K562 (cell line): ENCODE data around the gene SLC18A3. TPM values are rescaled to one million over a fixed set of nuclear protein-coding genes. Genes with fewer than 3 reads are reported as not detected.

Experiments used
- ATAC-seq: fragments of 200-7000 bp; cut with Tn5 transposase; 3 replicates; pipeline ENCODE4 v1.9.1; 2020; ENCODE audit warnings: moderate library complexity
- BruUV-seq: library from RNA; stranded (reverse); fragments of 400-500 nt; replicated peaks from 2 replicates; lab custom pipeline; 2021; lab: Mats Ljungman, UMichigan
- CTCF ChIA-PET: fragments of 300-600 bp; formaldehyde crosslinking; extraction: SDS; loops from one replicate; lab custom pipeline; 2021; ENCODE audit warnings: low intra/inter-chr PET ratio; lab: Yijun Ruan, JAX
- POLR2A ChIA-PET: fragments of 300-600, 350-650 bp; sonication (Branson Sonifier 250); formaldehyde crosslinking; extraction: SDS; loops from one replicate; lab custom pipeline; 2021; ENCODE audit warnings: antibody characterized with exemption, inconsistent platforms; lab: Yijun Ruan, JAX
- DNase-seq, 4 experiments: peaks; one replicate each; pipeline versions ENCODE4 v3.0.0 to v3.0.0-alpha.2; 2011 to 2018; ENCODE audit warnings: low spot score in 3 of 4, mixed read lengths in 3 of 4; ENCODE audit errors: extremely low read depth in 1 of 4
- FAIRE-seq: peaks from 2 replicates; lab custom pipeline; 2011; peaks lifted over from hg19 to GRCh38; lab: Jason Lieb, UNC
- H2AFZ ChIP-seq: 2 replicates; pipeline ENCODE4 v1.6.0; 2011; ENCODE audit warnings: low read depth, low read length, control low read depth, inconsistent platforms
- H3K27ac ChIP-seq: fragments of 200-600 bp; 3 replicates; pipeline ENCODE4 v1.8.0; 2011; ENCODE audit warnings: low read depth, mild to moderate bottlenecking, control low read depth, inconsistent platforms, low read length, moderate library complexity, mixed read lengths; ENCODE audit errors: extremely low read depth
- H3K27me3 ChIP-seq, 2 experiments: fragments of 300-600 bp in 1 of 2; 2 replicates in 1 of 2; 3 replicates in 1 of 2; pipeline versions ENCODE4 v1.6.0 to v1.8.0; 2011; ENCODE audit warnings: inconsistent platforms in 2 of 2, low read length in 2 of 2, mild to moderate bottlenecking in 1 of 2, mixed read lengths in 1 of 2, moderate library complexity in 1 of 2; ENCODE audit not compliant: control insufficient read depth in 2 of 2, insufficient read depth in 2 of 2
- H3K36me3 ChIP-seq: fragments of 300-600 bp; 3 replicates; pipeline ENCODE4 v1.8.0; 2011; ENCODE audit warnings: mild to moderate bottlenecking, low read length, inconsistent platforms; ENCODE audit not compliant: control insufficient read depth, insufficient read depth
- H3K4me1 ChIP-seq, 2 experiments: fragments of 200-600 bp in 1 of 2; replicated peaks in 1 of 2; 2 replicates in 1 of 2; 3 replicates in 1 of 2; pipeline versions ENCODE4 v1.5.1 to v1.8.0; 2011; ENCODE audit warnings: inconsistent platforms in 2 of 2, low read length in 2 of 2, mild to moderate bottlenecking in 1 of 2, mixed read lengths in 1 of 2, moderate library complexity in 1 of 2; ENCODE audit not compliant: control insufficient read depth in 2 of 2, insufficient read depth in 2 of 2
- H3K4me2 ChIP-seq: 2 replicates; pipeline ENCODE4 v1.6.1; 2011; ENCODE audit warnings: low read length, control low read depth, inconsistent platforms, mixed read lengths; ENCODE audit not compliant: insufficient read depth
- H3K4me3 ChIP-seq: fragments of 200-600 bp; sonication (generic), shearing (Covaris generic); 2 replicates; pipeline ENCODE4 v1.5.1; 2016; ENCODE audit warnings: control low read depth, inconsistent platforms
- H3K79me2 ChIP-seq: fragments of 200-600 bp; 3 replicates; pipeline ENCODE4 v1.8.0; 2011; ENCODE audit warnings: low read length, inconsistent platforms; ENCODE audit not compliant: control insufficient read depth, insufficient read depth
- H3K9ac ChIP-seq, 2 experiments: 2 replicates each; pipeline versions ENCODE4 v1.6.0 to v1.6.1; 2011; ENCODE audit warnings: low read depth in 2 of 2, low read length in 2 of 2, control low read depth in 1 of 2, inconsistent platforms in 1 of 2, mild to moderate bottlenecking in 1 of 2, mixed read lengths in 1 of 2; ENCODE audit not compliant: insufficient read depth in 1 of 2
- H3K9me1 ChIP-seq: one replicate; pipeline ENCODE4 v1.6.0; 2011; ENCODE audit warnings: inconsistent platforms, mild to moderate bottlenecking, low read length, moderate library complexity; ENCODE audit not compliant: control insufficient read depth, insufficient read depth
- H3K9me3 ChIP-seq: replicated peaks from 2 replicates; pipeline ENCODE4 v1.5.1; 2011; ENCODE audit warnings: low read depth, low read length, inconsistent platforms; ENCODE audit not compliant: control insufficient read depth, insufficient read depth
- H4K20me1 ChIP-seq: replicated peaks from 2 replicates; pipeline ENCODE4 v1.6.1; 2011; ENCODE audit warnings: low read length, inconsistent platforms, mixed read lengths; ENCODE audit not compliant: control insufficient read depth, insufficient read depth
- ATF3 ChIP-seq, 2 experiments: fragments of 450-650 bp in 1 of 2; sonication (generic) in 1 of 2; formaldehyde crosslinking in 1 of 2; IDR thresholded peaks in 1 of 2; conservative IDR thresholded peaks in 1 of 2; 2 replicates each; pipeline versions ENCODE4 v1.6.1 to v1.8.1; 2016 to 2023; ENCODE audit warnings: mild to moderate bottlenecking in 2 of 2, moderate library complexity in 2 of 2, inconsistent platforms in 1 of 2, missing genetic modification reagents in 1 of 2
- CBFA2T2 ChIP-seq: fragments of 450-650 bp; conservative IDR thresholded peaks from 2 replicates; pipeline ENCODE4 v1.6.1; 2017; ENCODE audit warnings: mild to moderate bottlenecking
- CEBPG ChIP-seq, 3 experiments: fragments of 200-800 bp in 1 of 3; sonication (Bioruptor generic) in 1 of 3; sonication (generic) in 1 of 3; formaldehyde crosslinking in 1 of 3; IDR thresholded peaks in 2 of 3; conservative IDR thresholded peaks in 1 of 3; 2 replicates each; pipeline versions ENCODE4 v1.6.1 to v1.8.0; 2016 to 2022; ENCODE audit warnings: missing compliant biosample characterization in 2 of 3, missing genetic modification characterization in 2 of 3, mild to moderate bottlenecking in 1 of 3, missing genetic modification reagents in 1 of 3
- DNMT1 ChIP-seq: fragments of 450-650 bp; IDR thresholded peaks from 2 replicates; pipeline ENCODE4 v1.6.1; 2016; ENCODE audit warnings: antibody characterized with exemption, mild to moderate bottlenecking
- DPF2 ChIP-seq: fragments of 450-650 bp; IDR thresholded peaks from 2 replicates; pipeline ENCODE4 v1.6.1; 2016
- EGR1 ChIP-seq: fragments of 450-650 bp; conservative IDR thresholded peaks from 2 replicates; pipeline ENCODE4 v1.6.1; 2017; ENCODE audit warnings: mild to moderate bottlenecking
- FOSL1 ChIP-seq: fragments of 200-800 bp; sonication (Bioruptor generic); conservative IDR thresholded peaks from 2 replicates; pipeline ENCODE4 v1.6.1; 2016; ENCODE audit warnings: missing genetic modification characterization, missing compliant biosample characterization
- FOXM1 ChIP-seq, 2 experiments: fragments of 450-650 bp in 1 of 2; sonication (generic) in 1 of 2; formaldehyde crosslinking in 1 of 2; IDR thresholded peaks; 2 replicates each; pipeline versions ENCODE4 v1.6.1 to v1.9.0; 2017 to 2022; ENCODE audit warnings: low read depth in 2 of 2, mild to moderate bottlenecking in 2 of 2, missing genetic modification reagents in 1 of 2, moderate library complexity in 1 of 2
- HSF4 ChIP-seq: fragments of 250-450 bp; sonication (Bioruptor Pico); IDR thresholded peaks from 2 replicates; pipeline ENCODE4 v2.1.2; 2022; ENCODE audit warnings: mild to moderate bottlenecking, moderate library complexity, borderline replicate concordance
- JUN ChIP-seq, 2 experiments: sonication (generic) in 1 of 2; formaldehyde crosslinking in 1 of 2; IDR thresholded peaks; 2 replicates each; pipeline versions ENCODE4 v1.6.1 to v1.8.0; 2012 to 2022; ENCODE audit warnings: borderline replicate concordance in 2 of 2, mild to moderate bottlenecking in 2 of 2, improper control_type of control experiment in 1 of 2, low read depth in 1 of 2, low read length in 1 of 2, missing genetic modification reagents in 1 of 2
- MEIS2 ChIP-seq: fragments of 450-650 bp; IDR thresholded peaks from 2 replicates; pipeline ENCODE4 v1.6.1; 2014; ENCODE audit warnings: mild to moderate bottlenecking; ENCODE audit not compliant: partially characterized antibody
- MYNN ChIP-seq, 2 experiments: sonication (generic); formaldehyde crosslinking in 1 of 2; IDR thresholded peaks; 2 replicates each; pipeline versions ENCODE4 v1.5.0 to v1.6.1; 2016 to 2020; ENCODE audit warnings: antibody characterized with exemption in 1 of 2, missing genetic modification reagents in 1 of 2
- TCF3 ChIP-seq: sonication (generic); formaldehyde crosslinking; IDR thresholded peaks from 2 replicates; pipeline ENCODE4 v1.4.0; 2020; ENCODE audit warnings: mild to moderate bottlenecking, missing genetic modification reagents
- TRIM28 ChIP-seq: fragments of 450-650 bp; IDR thresholded peaks from 2 replicates; pipeline ENCODE4 v1.6.1; 2017
- XRCC3 ChIP-seq: fragments of 450-650 bp; IDR thresholded peaks from 2 replicates; pipeline ENCODE4 v1.6.1; 2017; ENCODE audit warnings: mild to moderate bottlenecking, moderate library complexity
- ZBTB5 ChIP-seq: fragments of 450-650 bp; IDR thresholded peaks from 2 replicates; pipeline ENCODE4 v1.6.1; 2017; ENCODE audit warnings: antibody characterized with exemption
- ZNF280A ChIP-seq: fragments of 450-650 bp; IDR thresholded peaks from 2 replicates; pipeline ENCODE4 v1.6.1; 2018; ENCODE audit warnings: mild to moderate bottlenecking, low read depth; ENCODE audit not compliant: partially characterized antibody
- WGBS: fragments of 100-300 bp; shearing (Covaris generic); methylation state at CpG from one replicate; pipeline ENCODE4 v1.1.6; 2016; ENCODE audit warnings: low coverage, mixed read lengths; ENCODE audit not compliant: insufficient coverage; ENCODE audit errors: missing lambda C conversion rate; 5-methylcytosine and 5-hydroxymethylcytosine counted together
- in situ Hi-C: fragments of 300-500 bp; cut with MboI; formaldehyde crosslinking; loops from 4 replicates; pipeline ENCODE4 v1.15.0; 2018; ENCODE audit warnings: inconsistent platforms, mixed read lengths
- intact Hi-C: fragments of 100-400 bp; cut with micrococcal nuclease; formaldehyde crosslinking; loops from 2 replicates; pipeline ENCODE4 v1.14.2; 2022
- polyA plus RNA-seq, 8 experiments: library from polyadenylated mRNA; depleted of rRNA in 4 of 8; stranded (reverse) in 5 of 8; unstranded in 3 of 8; fragments of >200 nt; fragmentation: Nextera tagmentation in 2 of 8; fragmentation: Illumina TruSeq in 1 of 8; extraction: Ambion mirVana in 2 of 8; extraction: Trizol in 1 of 8; gene quantifications; 2 replicates each; pipeline versions ENCODE4 v1.2.1 to v1.2.3, GENCODE V29; 2011 to 2014; ENCODE audit warnings: inconsistent platforms in 1 of 8, missing spikeins in 1 of 8
- total RNA-seq, 7 experiments: library from RNA; depleted of rRNA in 6 of 7; stranded (reverse); fragments of >200 nt in 6 of 7; fragmentation: Illumina TruSeq in 2 of 7; extraction: Trizol in 2 of 7; gene quantifications; 2 replicates each; pipeline versions ENCODE4 v1.2.1 to v1.2.3, GENCODE V29; 2011 to 2021; ENCODE audit warnings: low replicate concordance in 1 of 7

The SLC18A3 gene
- total and polyA plus RNA-seq, 9 of the 15 experiments (the other 6 are each of a cell fraction or from before 2014, with no cell fraction given), result not detected

- intact Hi-C loops (no loop called here), in situ Hi-C loops (no loop called here)
- no peak overlapping the region for H2AFZ ChIP-seq
- BruUV-seq, result no TSS peak
- H3K79me2 ChIP-seq, result no peaks in the 10 kb centered on the region
- ChIA-PET CTCF (no interaction called here), POLR2A (no interaction called here)
- H3K4me1 ChIP-seq, result peaks cover 0 to under 1% of the 10 kb centered on the region in 2 experiments; a peak in 1 of 5 replicates
- no peak for FAIRE-seq
- H3K9ac ChIP-seq, result no peak overlapping the region
- H3K27ac ChIP-seq, result no peak overlapping the region
- no peaks in the 10 kb centered on the region for H3K36me3 ChIP-seq
- WGBS, result 2% methylated on average over 7 of the region's 7 CpGs
- no peak; the same call in 2 of the 3 replicates for ATAC-seq
- no peaks in the 10 kb centered on the region for H3K9me3 ChIP-seq
- H3K27me3 ChIP-seq, result no peaks in the 10 kb centered on the region
- H3K9me1 ChIP-seq, result no peaks in the 10 kb centered on the region
- peaks cover 7% of the 10 kb centered on the region; the same call in 1 of the 2 replicates for H4K20me1 ChIP-seq
- no peak overlapping the region for H3K4me2 ChIP-seq
- no peak overlapping the region for H3K4me3 ChIP-seq
- peak in 1 of 4 experiments; percentile 13 for DNase-seq
- TF ChIP-seq ATF3 (IDR thresholded peaks at IDR 0.05) (peak; percentile 48; the same call in 1 of the 2 replicates), ATF3 (CRISPR knock-in tag; conservative IDR thresholded peaks at IDR 0.05) (no peak), ZBTB5 (no peak), MEIS2 (peak; percentile 25), TCF3 (CRISPR knock-in tag) (no peak), XRCC3 (no peak), FOXM1 (IDR thresholded peaks at IDR 0.05; ENCODE audit: low read depth) (no peak), FOXM1 (CRISPR knock-in tag; IDR thresholded peaks at IDR 0.05; ENCODE audit: low read depth) (no peak), MYNN (IDR thresholded peaks at IDR 0.05) (no peak), MYNN (CRISPR knock-in tag; IDR thresholded peaks at IDR 0.05) (no peak), ZNF280A (no peak), DNMT1 (no peak), JUN (IDR thresholded peaks at IDR 0.05; ENCODE audit: borderline replicate concordance, low read depth, low read length) (0 out of 2 replicates have a peak, but pooled peaks have one; percentile 8), JUN (CRISPR knock-in tag; IDR thresholded peaks at IDR 0.05; ENCODE audit: borderline replicate concordance) (no peak), DPF2 (no peak), CBFA2T2 (0 out of 2 replicates have a peak, but pooled peaks have one; percentile 4), HSF4 (CRISPR knock-in tag) (no peak), TRIM28 (no peak), FOSL1 (tag) (peak; percentile 86), CEBPG (CRISPR knock-in tag; IDR thresholded peaks at IDR 0.05) (no peak), CEBPG (tag; conservative IDR thresholded peaks at IDR 0.05 in 1 of 2, IDR thresholded peaks at IDR 0.05 in 1 of 2) (no peak), EGR1 (no peak)
Observed at GRCh38 chr10:49601857-49602256, 8.3 kb upstream of the SLC18A3 start.
